Measurements from ENCODE around the gene SGCD.

GRCh38 chr5:156758011-156758791, 431.2 kb downstream of the SGCD start:
- TF ChIP-seq CTCF (conservative IDR thresholded peaks at IDR 0.05), result no peak
- TF ChIP-seq ZFX (IDR thresholded peaks at IDR 0.05), result no peak

Measured in C4-2B (cell line).